GM12878 (cell line): ENCODE data around the gene CBFA2T3. TPM values are rescaled to one million over a fixed set of nuclear protein-coding genes. Genes with fewer than 3 reads are reported as not detected.

Experiments used
- ATAC-seq: fragments of 200-7000 bp; cut with Tn5 transposase; 3 replicates; pipeline ENCODE4 v1.9.1; 2020; ENCODE audit warnings: mild to moderate bottlenecking, moderate library complexity
- BruUV-seq: library from RNA; stranded (reverse); fragments of 400-500 nt; replicated peaks from 2 replicates; lab custom pipeline; 2021; lab: Mats Ljungman, UMichigan
- CTCF ChIA-PET: fragments of 300-600 bp; sonication (Branson Sonifier 250); formaldehyde crosslinking; extraction: SDS; loops from one replicate; lab custom pipeline; 2021; ENCODE audit warnings: inconsistent platforms; lab: Yijun Ruan, JAX
- POLR2A ChIA-PET: fragments of 350-600 bp; formaldehyde crosslinking; extraction: SDS; loops from one replicate; lab custom pipeline; 2021; ENCODE audit warnings: inconsistent platforms; lab: Charles Lee
- RAD21 ChIA-PET: fragments of 300-600 bp; sonication (Branson Sonifier 250); formaldehyde crosslinking; loops from one replicate; lab custom pipeline; 2023; ENCODE audit warnings: antibody characterized with exemption; ENCODE audit not compliant: unreplicated experiment; lab: Charles Lee
- SMC1A ChIA-PET: fragments of 300-600 bp; sonication (Branson Sonifier 250); formaldehyde crosslinking; loops from one replicate; lab custom pipeline; 2023; ENCODE audit not compliant: unreplicated experiment, uncharacterized antibody; lab: Charles Lee
- DNase-seq: peaks from one replicate; pipeline ENCODE4 v3.0.0-alpha.2; 2011; ENCODE audit warnings: low read depth, low spot score
- FAIRE-seq: peaks from 3 replicates; lab custom pipeline; 2011; peaks lifted over from hg19 to GRCh38; lab: Jason Lieb, UNC
- H2AFZ ChIP-seq: 2 replicates; pipeline ENCODE4 v1.6.0; 2011; ENCODE audit warnings: low read depth, low read length, control low read depth; ENCODE audit not compliant: control insufficient read depth
- H3K27ac ChIP-seq: 2 replicates; pipeline ENCODE4 v1.5.1; 2011; ENCODE audit warnings: control low read depth; ENCODE audit not compliant: control insufficient read depth, insufficient read depth
- H3K27me3 ChIP-seq, 2 experiments: replicated peaks in 1 of 2; 2 replicates each; pipeline versions ENCODE4 v1.6.0 to v1.6.1; 2011; ENCODE audit warnings: low read length in 1 of 2; ENCODE audit not compliant: control insufficient read depth in 2 of 2, insufficient read depth in 2 of 2
- H3K36me3 ChIP-seq, 2 experiments: 2 replicates each; pipeline ENCODE4 v1.5.1; 2011; ENCODE audit warnings: low read length in 1 of 2; ENCODE audit not compliant: control insufficient read depth in 2 of 2, insufficient read depth in 2 of 2
- H3K4me1 ChIP-seq: 2 replicates; pipeline ENCODE4 v1.6.1; 2011; ENCODE audit warnings: mild to moderate bottlenecking, low read length, moderate library complexity, mixed read lengths; ENCODE audit not compliant: control insufficient read depth, insufficient read depth
- H3K4me2 ChIP-seq: 2 replicates; pipeline ENCODE4 v1.6.0; 2011; ENCODE audit warnings: control low read depth; ENCODE audit not compliant: control insufficient read depth, insufficient read depth
- H3K4me3 ChIP-seq: fragments of 200-600 bp; sonication (generic); 2 replicates; pipeline ENCODE4 v1.5.1; 2016
- H3K79me2 ChIP-seq: 2 replicates; pipeline ENCODE4 v1.6.0; 2011; ENCODE audit warnings: low read length; ENCODE audit not compliant: control insufficient read depth, insufficient read depth
- H3K9ac ChIP-seq: 2 replicates; pipeline ENCODE4 v1.8.0; 2011; ENCODE audit warnings: low read length, control low read depth, mixed read lengths; ENCODE audit not compliant: control insufficient read depth, insufficient read depth
- H3K9me3 ChIP-seq: replicated peaks from 3 replicates; pipeline ENCODE4 v1.5.1; 2011; ENCODE audit warnings: mild to moderate bottlenecking, low read length; ENCODE audit not compliant: control insufficient read depth, insufficient read depth
- H4K20me1 ChIP-seq: 2 replicates; pipeline ENCODE4 v1.6.0; 2011; ENCODE audit not compliant: control insufficient read depth, insufficient read depth
- DPF2 ChIP-seq: fragments of 450-650 bp; IDR thresholded peaks from 2 replicates; pipeline ENCODE4 v1.6.1; 2017; ENCODE audit warnings: mild to moderate bottlenecking
- FOXM1 ChIP-seq: IDR thresholded peaks from 2 replicates; pipeline ENCODE4 v1.6.1; 2012; ENCODE audit warnings: low read depth, mild to moderate bottlenecking, inconsistent platforms, low read length, moderate library complexity
- HCFC1 ChIP-seq: fragments of 150-350 bp; IDR thresholded peaks from 2 replicates; pipeline ENCODE4 v1.6.1; 2014; ENCODE audit warnings: low read length
- IKZF1 ChIP-seq: fragments of 450-650 bp; conservative IDR thresholded peaks from 2 replicates; pipeline ENCODE4 v1.6.1; 2017; ENCODE audit warnings: antibody characterized with exemption, mild to moderate bottlenecking
- NRF1 ChIP-seq: conservative IDR thresholded peaks from 2 replicates; pipeline ENCODE4 v1.6.1; 2011; ENCODE audit warnings: mild to moderate bottlenecking, low read depth, low read length, improper control_type of control experiment
- PML ChIP-seq: IDR thresholded peaks from 2 replicates; pipeline ENCODE4 v1.6.1; 2012; ENCODE audit warnings: low read length, inconsistent platforms
- POLR2AphosphoS2 ChIP-seq: IDR thresholded peaks from 2 replicates; pipeline ENCODE4 v1.6.1; 2011; ENCODE audit warnings: low read depth, mild to moderate bottlenecking, low read length, improper control_type of control experiment, moderate library complexity
- SPI1 ChIP-seq: IDR thresholded peaks from 2 replicates; pipeline ENCODE4 v1.6.1; 2011; ENCODE audit warnings: low read depth, mild to moderate bottlenecking, low read length, moderate library complexity, borderline replicate concordance; ENCODE audit not compliant: insufficient read depth
- YBX1 ChIP-seq: fragments of 450-650 bp; IDR thresholded peaks from 2 replicates; pipeline ENCODE4 v1.6.1; 2016; ENCODE audit warnings: antibody characterized with exemption
- WGBS: methylation state at CpG from one replicate; pipeline ENCODE4 v1.1.6; 2016; ENCODE audit warnings: low lambda C conversion rate; ENCODE audit not compliant: insufficient replicate concordance, insufficient coverage; ENCODE audit errors: missing lambda C conversion rate; 5-methylcytosine and 5-hydroxymethylcytosine counted together
- in situ Hi-C: fragments of 300-500 bp; cut with MboI; formaldehyde crosslinking; loops from 9 replicates; pipeline ENCODE4 v1.14.3; 2018; ENCODE audit warnings: mixed read lengths
- intact Hi-C: fragments of 100-400 bp; cut with micrococcal nuclease; formaldehyde crosslinking; loops from one replicate; pipeline ENCODE4 v1.14.2; 2022; ENCODE audit not compliant: unreplicated experiment
- polyA plus RNA-seq, 11 experiments: library from polyadenylated mRNA; depleted of rRNA in 4 of 11; unstranded in 6 of 11; stranded (reverse) in 5 of 11; fragments of >200 nt; fragmentation: Nextera tagmentation in 4 of 11; fragmentation: Illumina TruSeq in 1 of 11; extraction: Ambion mirVana in 4 of 11; extraction: Trizol in 1 of 11; gene quantifications; 1 replicate in 1 of 11; 2 replicates in 10 of 11; pipeline versions ENCODE4 v1.2.1 to v1.2.3, GENCODE V29; 2011 to 2016; ENCODE audit warnings: inconsistent platforms in 2 of 11, missing spikeins in 2 of 11, low read depth in 1 of 11
- total RNA-seq, 4 experiments: library from RNA; depleted of rRNA in 3 of 4; stranded (reverse); fragments of >200 nt in 3 of 4; fragmentation: Illumina TruSeq in 1 of 4; extraction: Trizol in 1 of 4; gene quantifications; 2 replicates each; pipeline versions ENCODE4 v1.2.1 to v1.2.3, GENCODE V29; 2013 to 2021

Gene CBFA2T3
- total and polyA plus RNA-seq, 10 of the 15 experiments (the other 5 are each of a cell fraction or from before 2014, with no cell fraction given): 0.69 to 42.6 (median 4.5) TPM

- H3K9me3 ChIP-seq: no peaks in the 10 kb centered on the region; the same call in 2 of the 3 replicates
- no peaks in the 10 kb centered on the region for H3K27me3 ChIP-seq
- no peak overlapping the region for H3K4me3 ChIP-seq
- ChIA-PET SMC1A (no interaction called here), RAD21 (no interaction called here), POLR2A (no interaction called here), CTCF (no interaction called here)
- H3K4me1 ChIP-seq: peaks cover 9% of the 10 kb centered on the region
- H3K9ac ChIP-seq: no peak overlapping the region
- FAIRE-seq (no peak), ATAC-seq (no peak), DNase-seq (no peak)
- in situ Hi-C loops: no loop called here
- H2AFZ ChIP-seq: no peak overlapping the region
- no peak overlapping the region for H3K4me2 ChIP-seq
- 94% methylated on average over 20 of the region's 20 CpGs for WGBS
- no peak overlapping the region for H3K27ac ChIP-seq
- TF ChIP-seq POLR2AphosphoS2 (no peak), DPF2 (no peak), HCFC1 (no peak), NRF1 (no peak), IKZF1 (no peak), YBX1 (no peak), PML (no peak), FOXM1 (no peak)
- no TSS peak for BruUV-seq
- H3K79me2 ChIP-seq: peaks cover 6% of the 10 kb centered on the region; the same call in 1 of the 2 replicates
- H3K36me3 ChIP-seq: no peaks in the 10 kb centered on the region; a peak in 2 of 4 replicates
- intact Hi-C loops: no loop called here
- H4K20me1 ChIP-seq: no peaks in the 10 kb centered on the region
Observed at GRCh38 chr16:88931373-88931900, 45.6 kb downstream of the CBFA2T3 start.

GRCh38 chr16:88930716-88931115, 46.3 kb downstream of the CBFA2T3 start:
- TF ChIP-seq SPI1: no peak
- no peaks in the 10 kb centered on the region for H4K20me1 ChIP-seq
- no peaks in the 10 kb centered on the region; the same call in 2 of the 3 replicates for H3K9me3 ChIP-seq
- H3K4me1 ChIP-seq: peaks cover 2% of the 10 kb centered on the region
- ChIA-PET POLR2A (no interaction called here), RAD21 (no interaction called here), SMC1A (no interaction called here), CTCF (no interaction called here)
- no peak overlapping the region for H3K27ac ChIP-seq
- no peak for FAIRE-seq
- BruUV-seq: no TSS peak
- no peaks in the 10 kb centered on the region for H3K27me3 ChIP-seq
- H3K4me3 ChIP-seq: no peak overlapping the region
- no peak overlapping the region for H3K9ac ChIP-seq
- H3K79me2 ChIP-seq: peaks cover 1% of the 10 kb centered on the region; the same call in 1 of the 2 replicates
- no peaks in the 10 kb centered on the region; a peak in 2 of 4 replicates for H3K36me3 ChIP-seq
- no peak overlapping the region for H3K4me2 ChIP-seq
- in situ Hi-C loops (no loop called here), intact Hi-C loops (no loop called here)
- DNase-seq: no peak
- no peak for ATAC-seq
- no peak overlapping the region for H2AFZ ChIP-seq
- WGBS: 98% methylated on average over 10 of the region's 12 CpGs
